Measurements from ENCODE around the gene FAM222A. TPM values are rescaled to one million over a fixed set of nuclear protein-coding genes. Genes with fewer than 3 reads are reported as not detected.

FAM222A gene
- total RNA-seq, 1 experiment from 2014 or later: 2.8 TPM

- no peak overlapping the region for H3K4ac ChIP-seq (ENCODE audit: low read depth, low read length)
- peaks cover 10 to 25% of the 10 kb centered on the region in 2 experiments for H3K4me1 Mint-ChIP-seq
- WGBS (ENCODE audit: extremely low coverage, insufficient read length, low lambda C conversion rate): no CpG with 5 or more reads among the region's 9 CpGs
- no peaks in the 10 kb centered on the region for H3K23me2 ChIP-seq (ENCODE audit: insufficient read length, low read depth, low read length, poor library complexity, severe bottlenecking)
- no peak overlapping the region for H3K27ac Mint-ChIP-seq
- DNase-seq: peak; percentile 24
- no peak overlapping the region for H3K14ac ChIP-seq (ENCODE audit: insufficient read depth, low read length)
- H3T11ph ChIP-seq (ENCODE audit: low read length): no peak overlapping the region
- no peak overlapping the region for H2AFZ ChIP-seq (ENCODE audit: low read length)
- H4K5ac ChIP-seq (ENCODE audit: insufficient read length, low read depth, low read length): no peak overlapping the region
- peaks cover 2% of the 10 kb centered on the region for H3K27me3 Mint-ChIP-seq (ENCODE audit: low read depth)
- no peak overlapping the region for H2BK20ac ChIP-seq (ENCODE audit: low read depth, low read length, poor library complexity, severe bottlenecking)
- H3K9ac ChIP-seq (ENCODE audit: extremely low read depth, insufficient read length, low read length): no peak overlapping the region
- H3K79me1 ChIP-seq (ENCODE audit: insufficient read depth, low read depth, low read length, poor library complexity, severe bottlenecking): no peaks in the 10 kb centered on the region
- no peaks in the 10 kb centered on the region for H4K20me1 ChIP-seq (ENCODE audit: control insufficient read depth, insufficient read depth, insufficient read length)
- no peak overlapping the region for H4K8ac ChIP-seq (replicated peaks; ENCODE audit: insufficient read length, low read depth, low read length)
- no peaks in the 10 kb centered on the region for H3K36me3 Mint-ChIP-seq (ENCODE audit: insufficient read depth in 1 of 3, low read depth in 3 of 3)
- H3K9me3 Mint-ChIP-seq: no peaks in the 10 kb centered on the region; a peak in 1 of 5 replicates
- H3K4me2 ChIP-seq (ENCODE audit: insufficient read depth, insufficient read length, low read length): no peak overlapping the region
- H3K27ac ChIP-seq (ENCODE audit: insufficient read length, low read depth, low read length): no peak overlapping the region
- H2BK15ac ChIP-seq (ENCODE audit: low read depth, low read length): no peak overlapping the region
- no peaks in the 10 kb centered on the region for H3K27me3 ChIP-seq (ENCODE audit: insufficient read depth, low read length)
- no peak for TF ChIP-seq CTCF (conservative IDR thresholded peaks at IDR 0.05)
- no peak overlapping the region for H4K91ac ChIP-seq (ENCODE audit: insufficient read length, low read depth, low read length)
- H3K23ac ChIP-seq (ENCODE audit: insufficient read length, low read depth, low read length): no peak overlapping the region
- no peak overlapping the region for H2BK5ac ChIP-seq (ENCODE audit: insufficient read length, low read length)
- H3K79me2 ChIP-seq (ENCODE audit: insufficient read depth, low read length): no peaks in the 10 kb centered on the region
- H2AK5ac ChIP-seq (ENCODE audit: insufficient read length, low read length): no peak overlapping the region
- no peak overlapping the region for H3K18ac ChIP-seq (ENCODE audit: insufficient read length, low read depth, low read length)
- no peak overlapping the region for H3K4me3 Mint-ChIP-seq
- H3K56ac ChIP-seq (ENCODE audit: insufficient read length, low read depth, low read length): no peak overlapping the region
- no peaks in the 10 kb centered on the region; the same call in 1 of the 2 replicates for H3K4me1 ChIP-seq (ENCODE audit: insufficient read depth, low read length)
- H2BK12ac ChIP-seq (ENCODE audit: insufficient read length, low read depth, low read length): no peak overlapping the region
- H3K9me3 ChIP-seq (ENCODE audit: control insufficient read depth, low read depth, low read length): no peaks in the 10 kb centered on the region
- no peak overlapping the region for H2BK120ac ChIP-seq (ENCODE audit: low read depth, low read length, poor library complexity, severe bottlenecking)
Measured at GRCh38 chr12:109729801-109730200, 16.2 kb downstream of the FAM222A start.

Measured in H9 (cell line).